Left lobe of liver (tissue), 2 donors: ENCODE results near the gene PRKCA. TPM values are rescaled to one million over a fixed set of nuclear protein-coding genes. Genes with fewer than 3 reads are reported as not detected.

Experiments
- ATAC-seq: fragments of 200-7000 bp; cut with Tn5 transposase; one replicate; pipeline ENCODE4 v1.9.1; 2020; ENCODE audit warnings: mild to moderate bottlenecking, moderate library complexity
- DNase-seq: peaks from one replicate; pipeline ENCODE4 v3.0.0-alpha.2; 2020; ENCODE audit warnings: low spot score
- total RNA-seq: library from RNA; stranded (reverse); gene quantifications from one replicate; pipeline ENCODE4 v1.2.1, GENCODE V29; 2021
- donor health status: DM: no; HTN: no; CAD: no; lungs with moderate emphysema.
- donor health status: DM: no; HTN: yes; CAD: no.

PRKCA gene
- total RNA-seq, 1 donor from 2014 or later: 21.2 TPM

DNA sequence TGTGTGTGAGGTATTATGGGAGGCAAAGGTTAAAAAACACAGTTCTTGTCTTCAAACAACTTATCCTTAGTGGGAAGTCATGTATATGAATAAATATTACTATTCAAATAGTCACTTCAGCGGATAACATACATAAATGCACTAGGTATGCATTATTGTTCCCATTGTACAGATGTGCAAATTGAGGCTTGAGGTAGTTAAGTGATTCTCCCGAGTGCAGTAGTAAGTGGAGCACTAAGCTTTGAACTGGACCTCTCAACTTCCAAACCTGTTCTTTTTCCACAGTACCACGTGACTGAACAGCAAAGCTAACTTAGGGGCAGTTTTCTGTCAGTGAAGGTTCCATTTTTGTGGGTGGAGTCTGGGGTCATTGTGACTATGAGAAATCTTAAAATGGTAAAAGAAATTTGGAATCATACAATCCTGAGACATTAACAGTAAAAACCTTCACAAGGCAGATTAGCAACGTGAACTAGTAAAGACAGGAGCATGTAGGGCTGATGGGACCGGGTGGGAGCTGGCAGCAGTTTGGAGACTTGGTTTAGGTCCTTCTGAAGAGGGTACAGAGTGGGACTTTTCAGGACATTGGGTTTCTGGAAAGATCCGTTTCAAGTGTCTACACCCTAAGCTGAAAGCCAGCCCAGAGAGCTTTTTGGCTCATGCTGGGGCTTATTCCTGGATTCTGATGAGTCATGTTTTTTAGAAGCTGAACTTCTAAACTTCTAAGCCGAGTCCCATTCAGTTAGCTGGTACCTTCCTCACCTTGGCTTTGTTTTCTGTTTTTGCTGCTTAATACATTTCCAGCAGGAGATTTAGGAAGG lies 204.9 kb downstream of the PRKCA start:
- ATAC-seq (peak; percentile 75), DNase-seq (peak; percentile 66)

- no peak for DNase-seq
- ATAC-seq: no peak
These were observed 205.8 kb downstream of the PRKCA start for GRCh38 chr17:66507982-66508760.

- ATAC-seq (peak; percentile 76), DNase-seq (peak; percentile 64)
These were observed 206.8 kb downstream of the PRKCA start for GRCh38 chr17:66508896-66509844.

GRCh38 chr17:66509926-66510325 lies 207.5 kb downstream of the PRKCA start:
- ATAC-seq (no peak), DNase-seq (no peak)

DNA sequence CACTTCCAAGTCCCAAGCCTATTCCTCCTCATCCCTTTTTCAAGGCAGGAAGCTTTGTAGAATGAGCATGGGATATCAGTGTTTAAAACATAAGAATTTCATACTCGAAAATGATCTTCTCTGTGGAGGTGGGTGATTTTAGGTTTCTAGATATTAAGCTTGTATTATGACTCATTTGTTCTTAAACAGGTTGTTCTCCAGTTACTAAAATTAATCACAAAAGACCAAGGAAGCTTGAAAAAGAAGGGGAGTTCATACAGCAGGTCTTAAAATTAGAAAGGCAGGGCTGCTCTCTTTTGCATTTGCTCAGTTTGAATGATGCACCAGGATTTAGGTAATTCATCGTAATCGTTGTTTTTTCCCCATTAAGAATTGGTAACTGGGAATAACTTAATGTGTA lies 208.7 kb downstream of the PRKCA start:
- ATAC-seq (no peak), DNase-seq (no peak)

DNA sequence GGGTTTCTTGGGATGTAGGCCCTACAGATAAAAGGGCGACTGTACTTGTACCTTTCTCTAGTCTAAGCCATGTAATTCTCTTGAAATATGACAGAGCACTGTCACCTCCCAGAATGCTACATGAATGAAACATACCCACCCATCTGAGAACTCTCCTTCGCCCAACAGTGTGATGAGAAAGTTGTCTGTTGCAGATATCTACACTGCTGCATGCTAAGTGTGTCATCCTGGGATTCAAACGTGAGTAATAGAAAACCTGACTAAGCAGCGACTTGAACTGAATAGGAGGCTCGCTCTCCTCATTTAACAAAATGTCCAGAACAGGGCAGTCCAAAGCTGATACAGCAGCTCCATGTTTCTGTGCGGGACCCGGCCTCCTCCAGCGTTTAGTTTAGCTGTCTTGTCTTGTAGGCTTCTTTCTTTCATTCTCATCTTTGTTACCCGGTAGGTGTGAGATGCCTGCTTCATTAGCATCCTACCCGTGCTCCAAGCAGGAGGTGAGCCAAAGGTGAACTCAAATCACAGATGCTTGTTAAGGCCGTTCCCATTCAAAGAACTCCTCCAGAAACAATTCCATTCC lies 211.9 kb downstream of the PRKCA start:
- DNase-seq (no peak), ATAC-seq (no peak)

DNA sequence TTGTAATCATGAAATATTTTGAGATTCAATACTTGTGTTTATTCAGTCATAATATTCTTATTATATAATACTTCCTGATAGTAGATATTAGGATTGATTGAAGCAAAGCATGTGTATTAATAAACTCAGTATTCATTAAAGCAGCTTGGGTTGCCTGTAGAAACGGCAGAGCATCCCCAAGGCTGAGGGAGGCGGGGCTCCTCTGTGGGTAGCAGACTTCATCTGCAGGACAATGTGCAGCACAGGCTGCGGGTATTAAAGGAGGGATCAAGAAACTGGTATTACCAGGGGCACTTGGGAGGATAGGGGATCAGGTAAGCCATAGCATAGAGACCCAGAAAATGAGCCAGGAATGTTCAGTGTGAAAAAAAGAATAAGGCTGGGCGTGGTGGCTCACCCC lies 213.6 kb downstream of the PRKCA start:
- no peak for ATAC-seq
- no peak for DNase-seq

DNA sequence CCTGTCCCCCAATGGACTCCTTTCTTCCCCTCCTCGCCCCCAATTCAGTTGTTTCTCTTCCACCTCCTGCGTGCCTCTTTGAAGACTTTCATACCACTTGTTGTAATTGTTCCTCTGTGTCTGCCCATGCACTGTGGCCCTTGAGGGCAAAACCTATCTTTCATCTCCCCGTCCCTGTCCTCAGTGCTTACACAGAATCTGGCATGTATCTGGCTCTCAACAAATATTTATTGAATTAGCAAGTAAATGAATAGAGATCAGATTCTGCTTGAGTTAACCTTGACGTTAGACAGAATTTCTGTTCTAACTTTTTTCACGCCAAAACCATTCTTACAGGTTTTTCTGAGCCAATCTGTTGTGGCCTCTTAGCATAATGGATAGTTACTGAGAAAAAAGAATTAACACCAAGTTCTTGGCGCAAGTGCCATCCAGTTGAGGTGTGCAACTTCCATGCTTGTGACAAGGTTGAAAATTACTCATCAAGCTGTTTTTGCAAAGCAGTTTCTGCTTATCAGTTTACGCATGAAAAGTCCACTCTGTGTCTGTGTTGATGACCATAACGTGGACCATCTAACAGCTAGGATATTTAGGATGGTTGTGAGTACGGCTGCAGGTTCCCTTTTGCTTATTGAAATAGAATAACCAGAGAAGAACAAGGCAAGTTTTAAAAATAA lies 215.1 kb downstream of the PRKCA start:
- ATAC-seq: peak; percentile 85
- no peak for DNase-seq

- ATAC-seq (no peak), DNase-seq (no peak)
These were observed 215.7 kb downstream of the PRKCA start for GRCh38 chr17:66518108-66518507.

DNA sequence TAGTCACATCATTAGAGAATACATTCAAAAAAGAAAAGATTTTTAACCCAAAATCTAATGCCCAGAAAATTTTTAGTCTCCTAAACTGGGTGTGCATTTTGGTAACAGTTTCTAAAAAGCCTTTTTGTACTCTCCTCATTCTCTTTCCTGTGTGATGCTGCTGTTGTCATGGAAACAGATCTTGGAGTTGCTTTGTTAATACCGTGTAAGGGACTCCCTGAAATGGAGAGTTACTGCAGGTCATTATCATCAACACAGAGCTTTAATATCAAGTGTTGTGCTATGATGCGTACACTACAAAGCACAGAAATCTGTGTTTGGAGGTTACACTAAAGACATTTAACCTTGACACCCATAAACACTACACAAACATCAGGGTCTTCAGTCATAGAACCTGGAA lies 216.3 kb downstream of the PRKCA start:
- ATAC-seq (no peak), DNase-seq (no peak)

DNA sequence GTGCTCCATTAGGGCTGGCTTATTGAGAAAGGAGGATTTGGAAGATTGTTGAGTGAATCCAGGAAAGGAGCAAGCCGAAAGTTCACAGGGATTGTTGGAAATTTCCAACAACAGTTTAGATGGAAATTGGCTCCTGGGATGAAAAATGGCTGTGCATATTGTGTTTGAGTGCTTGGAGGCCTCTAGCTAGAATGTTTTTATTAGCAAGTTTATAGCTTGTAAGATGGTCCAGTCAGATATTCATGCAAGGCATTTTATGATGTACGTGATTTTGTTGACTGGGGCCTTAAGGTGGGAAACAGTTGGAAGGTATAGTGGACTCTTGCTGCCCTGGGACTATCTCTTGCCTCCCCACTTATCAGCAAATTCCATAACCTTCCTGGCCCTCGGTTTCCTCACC lies 216.7 kb downstream of the PRKCA start:
- ATAC-seq (no peak), DNase-seq (no peak)

GRCh38 chr17:66520999-66521398 lies 218.6 kb downstream of the PRKCA start:
- DNase-seq (no peak), ATAC-seq (no peak)

DNA sequence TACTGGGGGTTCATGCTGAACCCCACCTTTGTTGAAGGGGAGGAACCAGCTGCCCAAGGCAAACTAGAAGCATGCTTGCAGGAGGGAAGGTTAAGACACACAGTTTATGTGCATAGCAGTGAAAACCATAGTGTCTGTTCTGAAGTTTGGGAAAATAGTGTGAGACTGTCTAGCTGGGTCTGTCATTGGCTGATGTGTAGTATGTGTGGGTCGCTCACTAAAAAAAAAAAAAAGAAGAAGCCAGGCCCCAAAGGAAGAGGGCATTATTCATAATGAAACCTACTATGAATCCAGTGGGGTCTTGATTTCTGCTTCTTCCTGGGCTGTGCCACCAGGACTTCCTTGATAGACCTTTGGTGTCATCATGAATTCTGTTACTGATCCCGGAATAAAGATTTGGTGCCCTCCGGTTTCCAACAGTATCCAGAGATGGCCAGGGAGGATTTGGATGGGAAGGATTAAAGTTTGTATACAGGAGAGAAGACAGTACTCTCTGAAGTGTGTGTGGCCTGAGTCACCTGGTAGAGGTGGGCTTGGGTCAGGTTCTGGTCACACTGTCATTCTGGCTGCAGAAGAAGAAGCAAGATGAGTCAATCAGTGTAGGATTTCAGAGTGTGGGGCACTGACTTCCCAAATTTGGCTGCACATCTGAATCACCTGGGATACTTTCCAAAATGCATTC lies 220.3 kb downstream of the PRKCA start:
- ATAC-seq: no peak
- DNase-seq: no peak

- ATAC-seq (no peak), DNase-seq (no peak)
These were observed 221.2 kb downstream of the PRKCA start for GRCh38 chr17:66523378-66524200.

DNA sequence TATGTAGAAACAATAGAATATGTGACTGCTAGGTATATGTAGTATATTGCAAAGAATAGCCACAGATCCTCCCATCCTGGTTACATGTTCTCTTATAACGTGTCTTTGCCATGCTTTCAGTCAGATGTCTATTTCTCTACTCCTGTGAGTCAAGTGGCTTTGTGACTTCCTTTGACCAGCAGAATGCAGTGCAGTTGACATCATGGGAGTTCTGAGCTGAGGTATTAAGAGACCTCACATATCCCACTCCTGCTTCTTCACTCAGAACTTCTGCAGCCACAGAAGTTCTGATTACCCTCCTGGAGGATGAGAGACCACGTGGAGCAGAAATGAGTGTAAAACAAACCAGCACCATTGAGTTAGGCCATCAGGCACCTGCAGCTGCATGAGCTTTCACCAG lies 222.5 kb downstream of the PRKCA start:
- no peak for DNase-seq
- ATAC-seq: no peak

DNA sequence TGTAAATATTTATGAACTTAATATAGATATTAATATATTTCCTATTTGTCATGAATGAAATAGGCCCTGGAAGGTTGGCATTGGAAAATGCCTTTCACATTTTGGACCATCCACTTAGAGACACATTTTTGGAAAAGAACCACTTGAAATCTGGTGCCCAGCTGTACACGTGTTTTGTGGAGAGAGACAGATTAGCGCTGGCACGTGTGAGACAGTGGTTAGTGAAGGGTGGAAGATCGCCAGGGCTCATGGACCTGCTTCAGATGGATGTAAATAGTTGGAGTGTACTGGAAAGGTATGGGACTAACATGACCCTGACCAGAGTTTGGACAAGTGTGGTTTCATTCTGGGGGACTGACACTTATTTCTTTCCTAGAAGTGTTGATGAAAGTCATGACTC lies 222.9 kb downstream of the PRKCA start:
- ATAC-seq: no peak
- DNase-seq: no peak

DNA sequence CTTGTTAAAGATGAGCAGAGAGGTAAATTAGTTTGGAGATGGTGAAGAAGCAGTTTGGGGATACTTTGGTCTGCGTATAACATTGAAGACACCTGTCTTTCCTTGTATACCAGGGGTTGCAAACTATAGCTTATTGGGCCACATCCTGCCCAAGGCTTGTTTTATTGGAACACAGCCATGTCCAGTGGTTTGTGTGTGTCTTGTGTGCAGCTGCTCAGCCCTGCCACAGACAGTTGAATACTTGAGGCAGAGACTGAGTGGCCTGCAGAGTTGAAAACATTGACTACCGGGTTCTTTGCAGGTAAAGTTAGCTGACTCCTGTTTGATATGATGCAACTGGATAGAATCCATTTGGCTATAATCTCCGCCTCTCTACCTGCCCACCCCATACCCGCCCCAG lies 224.4 kb downstream of the PRKCA start:
- ATAC-seq (no peak), DNase-seq (no peak)

- DNase-seq (no peak), ATAC-seq (no peak)
These were observed 224.9 kb downstream of the PRKCA start for GRCh38 chr17:66527335-66527734.

GRCh38 chr17:66531851-66532295 lies 229.5 kb downstream of the PRKCA start:
- DNase-seq: no peak
- no peak for ATAC-seq
